DMS114 treated with DMSO at 0.1 percent for 48 hours (cell line): ENCODE measurements around the gene DND1.
"Not testable (repeated sequence)": the region's sequence is repeated elsewhere in the genome, so short reads cannot be mapped to it uniquely, and the experiment has no call there.

Experiments used
- DNase-seq: peaks from one replicate; lab custom pipeline; 2025; ENCODE audit not compliant: unreplicated experiment; lab: John Stamatoyannopoulos, UW

DND1 gene

GRCh38 chr5:140673187-140673976, at the start of gene DND1:
Gene DND1, minus strand, starts transcription at chr5:140673576. Its CDS starts 34 bp downstream, at chr5:140673542.
- DNase-seq = no peak

- DNase-seq = not testable (repeated sequence)
Observed at GRCh38 chr5:140721395-140721794, 48.0 kb upstream of the DND1 start.

GRCh38 chr5:140720738-140721137, 47.4 kb upstream of the DND1 start:
- not testable (repeated sequence) for DNase-seq

DNA sequence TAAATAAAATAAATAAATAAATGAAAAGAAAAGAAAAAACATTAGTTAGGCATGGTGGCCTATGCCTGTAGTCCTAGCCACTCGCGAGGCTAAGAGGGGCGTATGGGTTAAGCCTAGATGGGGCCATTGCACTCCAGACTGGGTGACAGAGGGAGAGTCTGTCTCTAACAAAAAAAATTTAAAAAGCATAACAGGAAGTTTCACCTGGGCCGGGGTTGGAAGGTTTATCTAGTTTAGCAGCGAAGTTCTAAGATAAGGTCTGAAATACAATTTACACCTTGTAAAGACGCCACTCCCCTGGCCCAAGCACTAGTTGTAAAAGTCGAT, 44.9 kb upstream of the DND1 start:
- no peak for DNase-seq

DNA sequence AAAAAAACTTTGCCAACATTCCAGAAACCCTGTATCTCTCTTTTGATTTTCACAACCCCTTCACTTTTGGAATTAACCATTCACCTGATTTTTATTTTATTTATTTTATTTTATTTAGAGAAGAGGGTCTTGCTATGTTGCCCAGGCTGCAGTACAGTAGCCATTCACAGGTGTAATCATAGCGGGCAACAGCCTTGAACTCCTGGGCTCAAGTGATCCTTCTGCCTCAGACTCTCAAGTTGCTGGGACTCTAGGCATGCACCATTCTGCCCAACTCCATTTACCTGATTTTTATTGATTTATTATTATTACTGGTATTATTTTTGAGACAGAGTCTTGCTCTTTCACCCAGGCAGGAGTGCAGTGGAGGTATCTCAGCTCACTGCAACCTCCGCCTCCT, 42.9 kb upstream of the DND1 start:
- not testable (repeated sequence) for DNase-seq

DNA sequence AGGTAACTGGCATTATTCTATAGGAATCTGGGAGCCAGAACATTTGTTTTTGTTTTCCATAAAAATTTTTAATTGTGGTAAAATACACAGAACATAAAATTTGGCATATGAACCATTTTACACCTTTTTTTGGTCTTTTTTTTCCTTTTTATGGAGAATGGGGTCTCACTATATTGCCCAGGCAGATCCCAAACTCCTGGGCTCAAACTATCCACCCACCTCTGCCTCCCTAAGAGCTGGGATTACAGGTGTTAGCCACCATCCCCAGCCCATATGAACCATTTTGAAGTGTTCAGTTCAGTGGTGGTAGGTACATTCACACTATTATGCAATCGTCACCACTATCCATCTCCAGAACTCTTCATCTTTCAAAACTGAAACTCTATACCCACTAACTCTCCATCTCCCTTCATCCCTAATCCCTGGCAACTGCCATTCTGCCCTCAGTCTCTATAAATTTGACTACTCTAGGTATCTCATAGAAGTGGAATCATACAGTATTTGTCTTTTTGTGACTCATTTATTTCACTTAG, 40.3 kb upstream of the DND1 start:
- no peak for DNase-seq

GRCh38 chr5:140711794-140712193, 38.4 kb upstream of the DND1 start:
- DNase-seq = no peak

- DNase-seq = peak; percentile 95
Observed at GRCh38 chr5:140710899-140711552, 37.6 kb upstream of the DND1 start.

GRCh38 chr5:140708787-140709186, 35.4 kb upstream of the DND1 start:
- DNase-seq = not testable (repeated sequence)

GRCh38 chr5:140707812-140708211, 34.4 kb upstream of the DND1 start:
- no peak for DNase-seq

- peak; percentile 98 for DNase-seq
Observed at GRCh38 chr5:140700177-140701144, 27.1 kb upstream of the DND1 start, which contains the start of gene ZMAT2. Gene ZMAT2, plus strand, starts transcription at chr5:140700447. Its CDS starts 14 bp downstream, at chr5:140700461.

DNA sequence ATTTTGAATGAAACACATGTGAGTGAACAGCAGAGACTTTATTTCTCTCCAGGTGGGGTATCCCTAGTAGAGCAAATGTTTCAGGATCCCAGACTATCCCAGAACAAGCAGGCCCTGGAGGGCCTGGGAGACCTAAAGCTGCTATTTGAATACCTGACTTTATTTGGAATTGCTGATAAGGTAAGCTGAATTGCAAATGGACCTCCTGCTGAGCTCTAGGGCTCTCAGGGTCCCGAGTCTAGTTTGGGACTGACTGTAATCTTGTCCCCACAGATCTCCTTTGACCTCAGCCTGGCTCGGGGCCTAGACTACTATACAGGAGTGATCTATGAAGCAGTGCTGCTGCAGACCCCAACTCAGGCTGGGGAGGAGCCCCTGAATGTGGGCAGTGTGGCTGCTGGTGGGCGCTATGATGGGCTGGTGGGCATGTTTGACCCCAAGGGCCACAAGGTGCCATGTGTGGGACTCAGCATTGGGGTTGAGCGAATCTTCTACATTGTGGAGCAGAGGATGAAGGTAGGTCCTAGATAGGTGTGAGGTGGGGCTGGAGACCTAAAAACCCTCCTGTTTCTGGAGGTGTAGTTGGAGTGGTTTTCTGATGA, 23.6 kb upstream of the DND1 start:
- DNase-seq = no peak

DNA sequence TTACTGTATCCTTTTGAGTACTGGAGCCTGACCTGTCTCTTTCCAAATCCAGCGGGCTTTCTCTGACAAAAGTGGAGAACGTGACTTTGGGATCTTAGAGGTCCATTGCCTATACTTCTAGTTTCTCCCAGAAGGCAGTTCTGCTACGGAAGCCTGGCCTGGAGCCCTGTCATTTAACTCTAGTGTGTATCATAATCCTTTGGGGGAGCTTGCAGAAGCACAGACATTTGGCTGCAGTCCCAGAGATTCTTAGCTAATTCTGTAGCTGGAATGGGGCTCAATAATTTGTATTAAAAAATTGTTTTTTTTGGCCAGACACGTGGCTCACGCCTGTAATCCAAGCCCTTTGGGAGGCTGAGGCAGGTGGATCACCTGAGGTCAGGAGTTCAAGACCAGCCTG, 20.9 kb upstream of the DND1 start:
- DNase-seq = no peak

GRCh38 chr5:140690941-140691924, 17.9 kb upstream of the DND1 start, which contains the start of the genes HARS1 and HARS2:
Gene HARS1, minus strand, starts transcription at chr5:140691370. Its CDS starts 66 bp downstream, at chr5:140691304.
Gene HARS2, plus strand, starts transcription at chr5:140691455. Its CDS starts 194 bp downstream, at chr5:140691649.
- peak; percentile 90 for DNase-seq

- DNase-seq = no peak
Observed at GRCh38 chr5:140690376-140690932, 17.1 kb upstream of the DND1 start.

- no peak for DNase-seq
Observed at GRCh38 chr5:140678993-140679392, 5.6 kb upstream of the DND1 start.

- no peak for DNase-seq
Observed at GRCh38 chr5:140677947-140678346, 4.6 kb upstream of the DND1 start.

- DNase-seq = no peak
Observed at GRCh38 chr5:140674629-140675028, 1.3 kb upstream of the DND1 start.

GRCh38 chr5:140674211-140674610, 835 bp upstream of the DND1 start:
- DNase-seq = no peak
